Lung (tissue), 12 donors: ENCODE results near the gene ADAM12. TPM values are rescaled to one million over a fixed set of nuclear protein-coding genes. Genes with fewer than 3 reads are reported as not detected.
"Not testable (repeated sequence)": the region's sequence is repeated elsewhere in the genome, so short reads cannot be mapped to it uniquely, and the experiment has no call there.

ENCODE experiments used
- ATAC-seq: fragments of 200-7000 bp; cut with Tn5 transposase; one replicate; pipeline ENCODE4 v1.9.1; 2020; ENCODE audit warnings: moderate number of reproducible peaks; ENCODE audit not compliant: insufficient read depth, low FRiP score
- DNase-seq, 3 donors: peaks; one replicate each; pipeline ENCODE4 v3.0.0-alpha.2; 2013 to 2017
- H3K27ac ChIP-seq, 2 donors: one replicate each; pipeline ENCODE4 v1.5.1; 2013; ENCODE audit warnings: mild to moderate bottlenecking in 2 of 2, moderate library complexity in 2 of 2, control low read depth in 1 of 2, inconsistent platforms in 1 of 2, low read depth in 1 of 2, low read length in 1 of 2
- H3K27me3 ChIP-seq, 3 donors: one replicate each; pipeline ENCODE4 v1.5.1; 2013; ENCODE audit warnings: low read length in 2 of 3; ENCODE audit not compliant: control insufficient read depth in 3 of 3, insufficient read depth in 3 of 3
- H3K36me3 ChIP-seq, 4 donors: one replicate each; pipeline ENCODE4 v1.5.1; 2013; ENCODE audit warnings: low read length in 4 of 4, mild to moderate bottlenecking in 1 of 4, moderate library complexity in 1 of 4; ENCODE audit not compliant: control insufficient read depth in 4 of 4, insufficient read depth in 4 of 4
- H3K4me1 ChIP-seq, 5 donors: one replicate each; pipeline ENCODE4 v1.5.1; 2013; ENCODE audit warnings: low read length in 5 of 5, mild to moderate bottlenecking in 2 of 5, moderate library complexity in 1 of 5; ENCODE audit not compliant: control insufficient read depth in 5 of 5, insufficient read depth in 5 of 5
- H3K4me3 ChIP-seq: one replicate; pipeline ENCODE4 v1.5.1; 2013; ENCODE audit warnings: mild to moderate bottlenecking, control low read depth, moderate library complexity
- H3K9ac ChIP-seq, 2 donors: one replicate each; pipeline ENCODE4 v1.5.1; 2013; ENCODE audit warnings: low read length in 2 of 2, control low read depth in 1 of 2; ENCODE audit not compliant: insufficient read depth in 1 of 2
- H3K9me3 ChIP-seq, 4 donors: one replicate each; pipeline ENCODE4 v1.5.1; 2013; ENCODE audit warnings: low read length in 3 of 4, mild to moderate bottlenecking in 1 of 4, moderate library complexity in 1 of 4; ENCODE audit not compliant: control insufficient read depth in 4 of 4, insufficient read depth in 3 of 4
- CTCF ChIP-seq: IDR thresholded peaks from 2 replicates; pipeline ENCODE4 v1.5.1; 2012; ENCODE audit warnings: mild to moderate bottlenecking; ENCODE audit errors: control extremely low read depth, extremely low read depth
- WGBS, 2 donors: extraction: QIAGEN DNeasy Blood & Tissue Kit; methylation state at CpG; one replicate each; pipeline ENCODE4 v1.1.7; 2013; 5-methylcytosine and 5-hydroxymethylcytosine counted together
- polyA plus RNA-seq, 2 donors: library from polyadenylated mRNA; stranded (reverse); fragments of 200-250 nt; gene quantifications; one replicate each; pipeline ENCODE4 v1.2.1, GENCODE V29; 2013
- total RNA-seq, 2 donors: library from RNA; depleted of rRNA in 1 of 2; stranded (reverse); fragments of >200 nt in 1 of 2; gene quantifications; one replicate each; pipeline ENCODE4 v1.2.1, GENCODE V29; 2014 to 2021
- donor health status: control.
- donor health status: control.
- donor health status: Bipolar disorder and iron deficiency.
- donor health status: healthy.
- donor health status: DM: yes; HTN: yes; CAD: no.

Gene ADAM12
- total and polyA plus RNA-seq, 4 donors: 0.16 to 5.8 (median 0.85) TPM

GRCh38 chr10:126250527-126251310, 137.6 kb downstream of the ADAM12 start:
- Histone ChIP-seq H3K27me3 (no peaks in the 10 kb centered on the region), H3K9me3 (peaks cover 0 to 2% (median 0%) of the 10 kb centered on the region in 4 donors), H3K9ac (no peak overlapping the region), H3K4me3 (no peak overlapping the region), H3K4me1 (peaks cover 0 to 27% (median 12%) of the 10 kb centered on the region in 5 donors), H3K36me3 (peaks cover 0 to 6% (median 0%) of the 10 kb centered on the region in 4 donors), H3K27ac (no peak overlapping the region)
- WGBS, 2 donors: 68 to 73% methylated on average over 8 of the region's 8 CpGs
- DNase-seq (peak in 1 of 3 donors; percentile 53), ATAC-seq (no peak)
- TF ChIP-seq CTCF: no peak

GRCh38 chr10:126250045-126250444, 138.2 kb downstream of the ADAM12 start:
- Histone ChIP-seq H3K27me3 (no peaks in the 10 kb centered on the region), H3K4me1 (peaks cover 0 to 27% (median 12%) of the 10 kb centered on the region in 5 donors), H3K9me3 (peaks cover 0 to 2% (median 0%) of the 10 kb centered on the region in 4 donors), H3K9ac (no peak overlapping the region), H3K4me3 (no peak overlapping the region), H3K36me3 (peaks cover 0 to 6% (median 0%) of the 10 kb centered on the region in 4 donors), H3K27ac (no peak overlapping the region)
- no peak for DNase-seq
- no peak for ATAC-seq
- TF ChIP-seq CTCF: no peak
- WGBS, 2 donors: 65 to 84% methylated on average over 5 of the region's 5 CpGs

GRCh38 chr10:126247446-126247975, 140.8 kb downstream of the ADAM12 start:
- Histone ChIP-seq H3K4me1 (peaks cover 0 to 29% (median 18%) of the 10 kb centered on the region in 5 donors), H3K4me3 (no peak overlapping the region), H3K27ac (no peak overlapping the region), H3K9me3 (no peaks in the 10 kb centered on the region), H3K27me3 (no peaks in the 10 kb centered on the region), H3K9ac (no peak overlapping the region), H3K36me3 (peaks cover 0 to 3% (median 0%) of the 10 kb centered on the region in 4 donors)
- WGBS, 2 donors: 63 to 80% methylated on average over 11 of the region's 11 CpGs
- DNase-seq: peak; percentile 45 to 61 (median 51)
- no peak for TF ChIP-seq CTCF
- peak; percentile 64 for ATAC-seq

GRCh38 chr10:126246396-126246795, 141.9 kb downstream of the ADAM12 start:
- H3K4me1 ChIP-seq: peaks cover 0 to 31% (median 25%) of the 10 kb centered on the region in 5 donors
- not testable (repeated sequence) for DNase-seq, H3K27me3 ChIP-seq, ATAC-seq, H3K9me3 ChIP-seq, H3K9ac ChIP-seq, H3K27ac ChIP-seq, H3K4me3 ChIP-seq, H3K36me3 ChIP-seq
- WGBS, 2 donors: 83 to 91% methylated on average over 1 of the region's 1 CpG
